ENCODE results near the gene AR. TPM values are rescaled to one million over a fixed set of nuclear protein-coding genes. Genes with fewer than 3 reads are reported as not detected.

AR gene
- total RNA-seq, result 6.8 and 15.1 TPM in 2 replicates

GRCh38 chrX:67543818-67544217, at the start of gene AR:
AR (plus strand) TSS chrX:67544021; CDS start chrX:67545147, 1,126 bp downstream.

